GM19463 (cell line): ENCODE results near the gene FKBP5.
"Not testable (repeated sequence)": the region's sequence is repeated elsewhere in the genome, so short reads cannot be mapped to it uniquely, and the experiment has no call there.

Source experiments
- ATAC-seq: cut with Tn5 transposase; IDR thresholded peaks from one replicate; pipeline ENCODE4 v1.9.1; 2021; ENCODE audit warnings: mild to moderate bottlenecking, moderate library complexity; ENCODE audit not compliant: unreplicated experiment

Gene FKBP5

DNA sequence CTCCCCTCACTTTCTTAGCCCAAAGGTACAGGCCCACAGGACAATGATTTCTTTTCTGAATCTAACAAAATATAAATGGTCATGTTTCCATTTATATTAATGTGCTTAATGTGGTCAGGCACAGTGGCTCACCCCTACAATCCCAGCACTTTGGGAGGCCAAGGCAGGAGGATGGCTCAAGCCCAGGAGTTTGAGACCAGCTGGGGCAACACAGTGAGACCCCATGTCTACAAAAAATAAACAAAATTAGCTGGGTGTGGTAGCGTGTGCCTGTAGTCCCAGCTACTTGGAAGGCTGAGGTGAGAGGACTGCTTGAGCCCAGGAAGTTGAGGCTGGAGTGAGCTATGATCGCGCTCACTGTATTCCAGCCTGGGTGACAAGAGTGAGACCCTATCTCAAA lies 98.8 kb downstream of the FKBP5 start:
- ATAC-seq: no peak

DNA sequence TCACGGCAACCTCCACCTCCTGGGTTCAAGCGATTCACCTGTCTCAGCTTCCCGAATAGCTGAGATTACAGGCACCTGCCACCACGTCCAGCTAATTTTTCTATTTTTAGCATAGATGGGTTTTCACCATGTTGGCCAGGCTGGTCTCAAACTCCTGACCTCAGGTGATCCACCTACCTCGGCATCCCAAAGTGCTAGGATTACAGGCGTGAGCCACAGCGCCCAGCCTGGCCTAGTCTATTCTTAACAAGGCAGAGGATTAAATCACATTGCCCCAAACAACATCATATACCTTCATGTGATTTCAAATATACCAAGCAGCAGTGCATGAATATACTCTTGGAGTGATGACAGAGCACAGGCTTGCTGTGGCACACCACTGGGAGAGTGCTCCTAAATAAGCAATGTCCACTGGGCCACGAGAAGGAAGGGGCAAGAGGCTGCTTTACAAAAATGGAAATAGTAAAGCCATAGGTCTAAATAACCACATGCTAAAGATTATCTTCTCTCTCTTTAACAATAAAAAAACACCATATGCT lies 99.4 kb downstream of the FKBP5 start:
- ATAC-seq: no peak

DNA sequence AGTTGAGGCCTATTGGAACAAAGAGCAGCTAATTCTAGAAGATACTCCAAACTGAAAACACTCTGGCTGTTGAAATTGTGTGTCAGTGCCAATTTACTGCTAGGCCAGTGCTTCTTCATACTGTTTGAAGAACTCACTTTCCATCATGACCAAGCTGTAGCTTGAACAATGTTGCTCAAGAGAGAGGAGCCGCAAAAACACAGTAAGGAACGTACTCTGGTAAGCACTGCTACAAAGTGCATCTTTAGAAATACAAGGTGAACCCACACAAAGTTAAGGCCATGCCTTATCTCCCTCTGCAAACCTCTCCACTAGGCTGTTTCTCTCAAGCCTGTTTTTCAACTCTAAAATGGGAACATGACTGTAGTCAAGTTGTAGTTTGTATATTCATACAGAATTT lies 101.5 kb downstream of the FKBP5 start:
- ATAC-seq: no peak

DNA sequence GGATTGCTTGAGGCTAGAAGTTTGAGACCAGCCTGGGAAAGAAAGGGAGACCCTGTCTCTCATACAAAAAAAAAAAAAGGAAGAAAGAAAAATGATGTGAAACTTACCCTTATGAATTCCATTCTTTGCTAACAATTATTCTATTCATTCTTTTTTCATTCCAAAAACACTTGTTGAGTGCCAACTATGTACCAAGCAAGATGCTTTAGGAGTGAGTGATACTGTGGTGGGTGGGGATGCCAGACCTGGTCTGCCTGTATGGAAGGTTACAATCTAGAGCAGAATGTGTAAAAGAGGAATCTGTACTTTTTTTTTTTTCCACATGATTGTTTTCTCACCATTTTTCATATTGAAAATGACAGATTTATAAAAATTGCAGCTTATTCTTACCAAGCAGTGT lies 102.2 kb downstream of the FKBP5 start:
- ATAC-seq: no peak

DNA sequence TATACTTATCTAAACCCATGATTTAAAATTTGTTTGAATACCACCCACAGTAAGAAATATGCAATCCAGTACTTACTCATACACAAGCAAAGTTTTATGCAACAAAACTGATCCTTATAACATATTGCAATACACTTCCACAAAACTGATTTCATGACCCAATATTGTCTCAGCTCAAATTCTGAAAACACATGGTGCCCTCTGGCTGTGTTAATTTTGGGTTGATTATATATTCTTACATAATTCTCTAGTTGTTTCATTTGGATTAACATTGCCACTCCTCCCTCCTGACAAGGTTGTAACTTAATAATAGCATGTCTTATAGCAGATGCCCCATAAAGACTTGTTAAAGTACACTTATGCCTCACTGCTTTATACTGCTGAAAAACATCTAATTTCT lies 103.1 kb downstream of the FKBP5 start:
- no peak for ATAC-seq

DNA sequence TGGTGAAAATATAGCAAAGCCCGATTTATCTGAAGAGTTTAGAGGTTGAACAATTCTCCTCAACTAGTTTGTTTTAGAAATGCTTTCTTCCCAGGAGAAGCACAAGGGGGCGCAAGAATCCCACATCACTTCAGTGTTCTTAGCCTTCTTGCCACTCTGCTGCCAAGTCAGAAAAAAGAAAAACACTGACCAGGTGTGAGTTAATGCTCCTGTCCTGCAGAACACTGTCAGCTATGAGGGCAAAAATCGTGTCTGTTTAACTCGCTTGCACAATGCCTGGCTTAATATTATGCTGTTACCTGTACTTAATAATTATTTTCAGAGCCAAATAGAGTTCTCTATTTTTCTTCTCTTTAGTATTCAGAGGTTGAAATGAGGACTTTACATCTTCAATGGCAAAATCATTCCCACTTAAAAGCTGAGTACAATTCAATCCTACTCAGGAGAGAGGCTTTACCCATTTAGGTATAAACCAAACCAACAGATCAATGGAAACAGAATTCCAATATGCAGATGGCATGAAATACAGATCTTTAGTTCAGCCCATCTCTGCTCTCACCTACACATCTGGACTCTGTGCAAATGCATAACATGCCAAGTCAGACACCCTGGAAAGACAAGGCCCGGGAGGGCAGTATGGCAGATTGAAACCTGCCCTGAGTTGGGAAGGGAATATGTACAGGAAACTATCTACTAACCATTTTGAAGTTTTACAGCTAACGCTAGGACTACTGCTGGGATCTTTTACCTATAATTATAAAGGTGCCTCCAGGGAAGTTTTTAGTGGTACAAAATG lies 104.6 kb downstream of the FKBP5 start:
- no peak for ATAC-seq

DNA sequence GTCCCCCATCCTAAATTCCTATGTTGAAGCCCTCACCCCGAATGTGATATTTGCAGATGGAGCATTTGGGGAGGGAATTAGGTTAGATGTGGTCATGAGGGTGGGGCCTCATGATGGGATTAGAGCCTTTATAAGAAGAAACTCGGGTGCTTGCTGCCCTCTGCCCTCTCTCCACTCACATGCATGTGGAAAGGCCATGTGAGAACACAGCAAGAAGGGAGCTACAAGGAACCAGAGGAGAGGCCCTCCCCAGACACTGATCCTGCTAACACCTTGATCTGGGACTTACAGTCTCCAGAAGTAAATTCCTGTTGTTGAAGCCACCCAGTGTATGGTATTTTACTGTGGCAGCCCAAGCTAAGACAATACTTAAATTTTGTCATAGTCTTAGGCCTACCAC lies 106.4 kb downstream of the FKBP5 start:
- no peak for ATAC-seq

DNA sequence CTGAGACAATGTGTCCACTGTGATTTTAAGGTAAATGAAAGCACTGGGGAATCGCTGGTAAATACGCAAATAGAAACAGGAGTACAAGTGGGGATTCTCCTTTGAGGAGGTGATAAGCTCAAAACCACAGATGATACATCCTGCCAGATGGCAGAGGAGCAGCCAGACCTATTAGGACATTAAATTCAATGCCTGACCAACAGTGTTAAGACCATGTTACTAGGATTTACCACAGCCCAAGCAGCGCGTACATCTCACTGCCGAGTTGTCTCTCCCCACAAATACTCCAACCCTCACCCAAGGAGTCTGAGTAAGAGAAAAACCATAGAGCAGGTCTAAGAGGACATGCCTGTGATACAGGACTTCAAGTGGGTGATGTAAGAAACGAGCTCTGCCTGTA lies 107.1 kb downstream of the FKBP5 start:
- no peak for ATAC-seq

DNA sequence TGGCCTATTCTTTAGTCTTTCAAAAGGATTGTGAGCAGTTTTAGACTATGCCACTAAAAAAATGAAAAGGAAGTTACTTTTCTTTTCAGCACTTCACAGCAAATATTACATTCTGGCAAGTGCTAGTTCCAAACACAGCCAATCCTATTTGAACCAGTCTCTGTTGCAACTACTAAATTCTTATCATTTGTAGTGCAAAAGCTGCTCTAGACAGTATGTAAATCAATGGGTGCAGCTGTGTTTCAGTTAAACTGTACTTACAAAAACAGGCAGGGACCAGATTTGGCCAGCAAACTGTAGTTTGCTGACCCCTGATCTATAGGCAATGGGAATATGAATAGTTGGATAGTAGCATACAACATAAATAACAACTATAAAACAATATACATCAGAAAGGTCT lies 107.9 kb downstream of the FKBP5 start:
- ATAC-seq: no peak

DNA sequence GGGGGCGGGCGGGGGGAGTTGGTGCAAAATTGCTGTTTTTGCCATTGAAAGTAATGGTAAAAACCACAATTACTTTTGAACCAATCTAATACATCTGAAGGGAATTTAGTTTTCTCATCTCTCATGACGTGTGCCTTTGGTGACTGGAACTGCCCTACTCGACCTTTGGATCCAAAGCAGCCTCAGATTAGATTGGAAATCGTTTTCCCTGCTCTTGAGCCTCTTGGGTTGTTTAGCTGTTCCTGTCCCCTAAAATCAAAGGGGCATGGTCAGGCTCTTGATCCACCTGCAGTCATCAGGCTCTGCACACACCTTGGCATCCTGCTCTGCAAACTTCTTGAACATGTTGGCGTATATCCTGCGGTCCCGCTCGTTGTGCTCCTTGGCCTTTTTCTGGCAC lies 112.0 kb downstream of the FKBP5 start:
- ATAC-seq: no peak

DNA sequence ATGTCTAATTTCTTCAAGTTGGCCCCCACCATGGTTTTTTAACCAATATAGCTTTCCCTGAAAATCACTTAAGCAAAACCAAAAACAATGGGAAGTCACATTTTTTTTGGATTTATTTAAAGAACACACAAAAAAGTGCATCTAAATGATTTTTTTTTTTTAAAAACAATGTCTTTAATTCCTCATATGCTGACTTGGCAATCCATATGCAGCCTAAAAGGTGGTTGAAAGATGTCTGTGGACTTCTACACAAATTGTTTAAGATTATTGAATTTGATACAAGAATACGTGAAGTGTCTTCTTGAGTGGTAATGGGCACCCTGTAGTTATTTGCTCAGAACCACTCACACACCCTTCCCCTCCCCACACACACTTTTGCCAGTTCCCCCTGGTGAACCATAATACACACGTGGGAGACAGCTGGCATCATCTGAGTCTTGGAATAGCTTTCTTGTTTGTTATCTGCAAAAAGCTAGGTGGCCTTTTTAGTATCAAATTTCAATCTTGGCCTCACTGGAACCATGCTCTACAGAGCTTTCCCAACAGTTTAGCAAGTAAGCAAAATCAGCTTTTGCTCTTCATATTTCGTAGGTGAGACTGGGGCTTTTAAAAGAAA lies 115.1 kb downstream of the FKBP5 start:
- ATAC-seq: no peak

DNA sequence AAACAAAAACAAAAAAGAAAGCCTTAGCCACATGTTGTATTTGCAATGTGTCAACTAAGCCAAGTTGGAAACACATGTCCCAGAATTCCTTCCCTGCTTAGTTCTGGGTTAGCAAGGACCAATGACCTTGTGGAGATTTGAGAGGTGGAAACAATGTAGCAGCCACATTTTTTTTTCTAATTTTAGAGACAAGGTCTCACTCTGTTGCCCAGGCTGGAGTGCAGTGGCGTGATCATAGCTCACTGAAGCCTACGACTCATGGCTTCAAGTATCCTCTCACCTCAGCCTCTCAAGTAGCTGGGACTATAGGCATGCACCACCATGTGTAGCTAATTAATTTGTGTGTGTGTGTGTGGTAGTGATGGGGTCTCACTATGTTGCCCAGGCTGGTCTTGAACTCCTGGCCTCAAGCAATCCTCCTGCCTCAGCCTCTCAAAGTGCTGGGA lies 117.8 kb downstream of the FKBP5 start:
- not testable (repeated sequence) for ATAC-seq

DNA sequence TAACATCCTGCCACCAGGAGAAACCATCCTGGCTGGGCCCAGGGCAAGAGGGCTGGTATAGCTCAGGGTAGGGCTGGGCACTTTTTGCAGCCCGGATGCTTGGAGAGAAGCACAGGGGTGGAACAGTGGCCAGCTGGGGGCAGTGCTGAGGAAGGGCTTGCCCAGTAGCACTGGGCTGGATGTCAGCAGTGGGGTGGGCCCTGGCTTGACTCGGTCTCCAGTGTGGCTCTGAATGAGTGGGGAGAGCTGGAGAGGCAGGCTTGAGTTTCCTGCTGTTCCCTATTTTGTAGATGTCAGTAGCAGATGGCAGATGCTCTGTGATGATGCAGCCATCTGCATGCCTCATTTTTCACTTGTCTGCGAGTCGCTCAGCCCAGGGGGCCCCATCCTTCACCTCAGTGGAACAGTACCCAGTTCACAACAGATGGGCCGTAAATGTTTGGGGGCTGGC lies 119.7 kb downstream of the FKBP5 start:
- no peak for ATAC-seq

DNA sequence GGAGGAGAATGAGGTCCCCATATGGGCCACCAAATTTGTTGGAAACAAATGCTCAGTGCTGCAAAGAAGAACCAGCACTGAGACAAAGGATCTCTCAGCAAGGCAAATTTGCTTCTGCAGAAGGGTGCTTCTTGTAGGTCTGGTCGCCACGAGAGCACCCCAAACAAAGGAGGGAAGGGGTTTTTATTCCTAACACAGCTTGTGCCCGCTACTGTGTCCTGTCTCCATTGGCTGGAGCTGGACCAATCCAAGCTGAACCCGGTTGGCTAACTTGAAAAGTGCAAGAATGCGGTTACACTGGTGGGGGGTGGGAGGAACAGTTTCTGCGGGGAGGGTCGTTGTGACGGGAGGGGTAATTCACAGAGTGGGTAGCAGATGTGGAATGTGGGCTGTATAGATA lies 121.9 kb downstream of the FKBP5 start:
- ATAC-seq: no peak

DNA sequence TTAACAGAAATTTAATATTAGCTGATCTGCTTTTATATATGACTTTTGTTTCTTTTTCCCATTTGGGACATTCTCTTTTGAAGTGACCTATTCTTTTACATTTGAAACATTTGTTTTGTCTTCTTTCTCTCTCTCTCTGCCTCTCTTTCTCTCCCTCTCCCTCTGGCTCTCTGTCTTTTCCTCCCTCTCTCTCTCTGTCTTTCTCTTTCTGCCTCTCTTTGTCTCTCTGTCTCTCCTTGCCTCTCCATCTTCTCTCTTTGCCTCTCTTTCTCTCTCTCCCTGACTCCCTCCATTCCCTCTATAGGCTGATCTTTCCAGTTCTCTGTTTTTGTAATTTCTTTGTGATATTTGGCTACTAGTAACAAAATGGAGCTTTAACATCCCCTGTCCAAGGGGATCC lies 124.0 kb downstream of the FKBP5 start:
- no peak for ATAC-seq

DNA sequence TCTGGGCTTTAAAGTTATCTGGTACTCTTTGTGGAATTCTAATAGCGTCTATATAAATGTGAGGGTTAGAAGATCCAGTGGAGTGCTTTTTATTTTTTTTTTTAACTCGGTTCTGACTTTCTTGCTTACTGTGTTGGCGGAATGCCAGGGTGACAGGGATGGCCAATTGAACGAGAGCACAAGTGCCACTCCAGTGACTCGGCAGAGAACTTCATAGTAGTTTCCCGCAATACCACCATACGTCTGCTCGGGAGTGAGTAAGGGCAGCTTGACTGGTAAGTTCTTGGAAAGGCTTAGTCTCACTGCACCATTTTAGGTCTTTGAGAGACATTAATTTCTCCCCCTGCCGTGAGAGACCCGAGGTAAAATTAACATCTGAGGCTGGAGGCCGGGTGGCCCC lies 126.7 kb downstream of the FKBP5 start:
- no peak for ATAC-seq

DNA sequence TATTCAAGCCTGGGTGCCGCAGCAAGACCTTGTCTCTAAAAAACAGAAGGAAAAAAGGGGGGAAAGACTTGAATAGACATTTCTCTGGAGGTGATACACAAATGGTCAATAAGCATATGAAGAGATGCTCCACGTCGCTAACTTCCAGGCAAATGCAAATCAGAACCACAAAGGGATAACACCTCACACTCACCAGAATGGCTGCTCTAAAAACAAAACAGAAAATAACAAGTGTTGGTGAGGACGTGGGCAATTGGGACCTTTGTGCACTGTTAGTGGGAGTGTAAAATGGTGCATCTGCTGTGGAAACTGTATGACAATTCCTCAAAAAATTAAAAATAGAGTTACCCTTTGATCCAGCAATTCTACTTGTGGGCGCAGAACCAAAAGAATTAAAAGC lies 127.6 kb downstream of the FKBP5 start:
- ATAC-seq: no peak

DNA sequence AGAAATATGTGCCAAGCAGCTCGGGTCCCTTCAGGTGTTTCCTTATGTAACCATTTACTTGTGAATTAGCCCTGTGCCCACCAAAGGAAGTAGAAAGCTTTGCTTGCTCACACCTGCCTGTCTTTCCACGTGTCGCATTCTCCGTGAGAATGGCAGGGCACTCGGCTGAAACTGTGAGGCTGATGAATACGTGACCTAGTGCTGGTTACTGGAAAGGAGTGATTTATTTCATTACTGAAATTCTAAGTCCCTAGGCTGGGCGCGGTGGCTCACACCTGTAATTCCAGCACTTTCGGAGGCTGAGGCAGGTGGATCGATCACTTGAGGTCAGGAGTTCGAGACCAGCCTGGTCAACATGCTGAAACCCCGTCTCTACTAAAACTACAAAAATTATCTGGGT lies 130.1 kb downstream of the FKBP5 start:
- ATAC-seq: no peak

DNA sequence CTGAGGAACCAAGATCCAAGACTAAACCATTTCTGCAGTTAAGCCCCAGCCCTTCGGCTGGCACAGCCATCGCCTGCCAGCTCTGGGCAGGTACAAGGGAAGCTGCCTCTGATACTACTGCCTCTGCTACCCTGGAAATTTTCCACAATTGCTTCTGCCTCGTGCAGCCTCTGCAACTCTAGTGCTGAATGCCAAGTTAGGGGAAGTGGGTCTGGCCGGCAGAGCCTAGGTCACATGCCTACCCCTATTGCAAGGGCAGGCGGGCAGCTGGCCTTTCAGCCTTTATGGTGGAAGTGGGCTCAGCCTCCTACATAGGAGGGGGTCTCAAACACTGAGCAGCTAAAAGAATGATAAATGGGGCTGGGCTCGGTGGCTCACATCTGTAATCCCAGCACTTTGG lies 131.5 kb downstream of the FKBP5 start:
- no peak for ATAC-seq

DNA sequence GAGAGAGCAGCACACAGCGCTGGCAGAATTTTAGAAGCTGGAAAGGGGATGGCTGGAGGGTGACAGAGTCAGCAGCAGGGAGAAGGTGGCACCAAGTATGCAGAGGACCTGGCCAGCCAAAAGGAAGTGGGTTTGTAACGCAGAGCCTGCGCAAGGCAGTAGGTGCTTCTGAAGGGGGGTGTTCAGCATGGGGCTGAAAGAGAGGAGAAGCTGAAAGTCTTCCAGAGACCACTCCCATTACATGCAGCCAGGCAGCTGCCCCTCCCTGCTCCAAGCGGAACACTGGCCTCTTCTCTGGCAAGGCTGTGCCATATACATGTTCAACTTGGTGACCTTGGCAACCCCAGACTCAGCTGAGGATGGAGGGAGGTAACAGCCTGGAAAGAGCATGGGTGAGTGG lies 133.9 kb downstream of the FKBP5 start:
- ATAC-seq: no peak

DNA sequence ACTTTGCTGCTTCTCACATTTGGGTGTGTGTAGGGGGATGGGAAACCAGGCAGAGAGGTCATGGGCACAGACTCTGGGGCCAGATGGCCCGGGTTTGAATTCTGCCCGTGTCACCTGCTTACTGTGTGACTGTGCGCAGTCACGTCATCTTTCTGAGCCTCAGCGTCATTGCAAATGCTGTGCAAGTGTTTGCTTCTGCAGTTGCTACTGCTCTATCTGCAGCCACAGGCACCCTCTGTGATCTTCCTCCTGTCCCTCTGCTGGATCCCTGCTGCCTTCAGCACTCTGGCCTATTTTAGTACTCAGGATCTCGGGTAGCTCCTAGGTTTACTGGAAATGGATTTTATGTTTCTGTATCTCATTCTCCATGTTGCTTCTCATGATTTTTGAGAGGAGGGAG lies 135.4 kb downstream of the FKBP5 start:
- no peak for ATAC-seq

DNA sequence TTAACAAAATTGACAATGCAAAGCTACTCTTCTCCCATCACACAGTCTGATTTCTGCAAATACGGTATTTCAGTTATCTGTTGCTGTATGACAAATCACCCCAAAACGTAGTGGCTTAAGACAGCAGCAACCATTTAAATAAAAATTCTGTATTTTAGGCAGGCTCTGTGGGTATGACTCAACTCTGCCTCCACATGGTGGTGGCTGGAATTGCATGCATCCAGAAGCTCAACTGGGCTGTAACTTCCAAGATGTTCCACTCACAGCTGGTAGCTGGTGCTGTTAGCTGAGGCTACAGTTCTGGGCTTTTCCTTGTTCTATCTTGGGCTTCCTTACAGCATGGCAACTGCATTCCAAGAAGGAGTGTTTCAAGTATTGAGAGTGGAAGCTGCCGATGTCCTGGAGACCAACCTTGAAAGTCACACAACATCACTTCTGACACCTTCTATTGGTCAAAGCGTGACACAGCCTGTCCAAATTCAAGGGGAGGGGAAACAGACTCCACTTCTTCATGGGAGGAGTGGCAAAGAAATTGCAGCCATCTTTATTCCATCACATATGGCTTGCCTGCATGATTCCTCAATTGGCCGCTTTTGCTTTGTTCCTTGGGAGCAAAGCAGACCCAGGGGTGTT lies 136.3 kb downstream of the FKBP5 start:
- no peak for ATAC-seq
